GM18861 (cell line): Measurements from ENCODE around the gene IFIT1B.
A peak's percentile ranks its signal among the peaks of the same experiment; 100 is the strongest.
"Not testable (repeated sequence)": the region's sequence is repeated elsewhere in the genome, so short reads cannot be mapped to it uniquely, and the experiment has no call there.

ENCODE experiments used
- ATAC-seq: cut with Tn5 transposase; IDR thresholded peaks from one replicate; pipeline ENCODE4 v1.9.1; 2021; ENCODE audit not compliant: unreplicated experiment

Gene IFIT1B, protein sequence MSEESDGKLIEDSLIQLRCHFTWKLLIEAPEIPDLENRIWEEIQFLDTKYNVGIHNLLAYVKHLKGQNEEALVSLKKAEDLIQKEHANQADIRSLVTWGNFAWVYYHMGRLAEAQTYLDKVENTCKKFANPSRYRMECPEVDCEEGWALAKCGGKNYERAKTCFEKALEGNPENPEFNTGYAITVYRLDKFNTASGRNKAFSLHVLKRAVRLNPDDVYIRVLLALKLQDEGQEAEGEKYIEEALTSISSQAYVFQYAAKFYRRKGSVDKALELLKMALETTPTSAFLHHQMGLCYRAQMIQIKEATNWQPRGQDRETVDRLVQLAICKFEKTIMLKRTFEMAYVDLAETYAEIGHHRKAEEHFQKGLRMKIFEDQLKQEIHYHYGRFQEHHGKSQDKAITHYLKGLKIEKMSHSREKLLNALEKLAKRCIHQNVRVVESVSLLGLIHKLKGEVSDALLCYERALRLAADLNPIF

DNA sequence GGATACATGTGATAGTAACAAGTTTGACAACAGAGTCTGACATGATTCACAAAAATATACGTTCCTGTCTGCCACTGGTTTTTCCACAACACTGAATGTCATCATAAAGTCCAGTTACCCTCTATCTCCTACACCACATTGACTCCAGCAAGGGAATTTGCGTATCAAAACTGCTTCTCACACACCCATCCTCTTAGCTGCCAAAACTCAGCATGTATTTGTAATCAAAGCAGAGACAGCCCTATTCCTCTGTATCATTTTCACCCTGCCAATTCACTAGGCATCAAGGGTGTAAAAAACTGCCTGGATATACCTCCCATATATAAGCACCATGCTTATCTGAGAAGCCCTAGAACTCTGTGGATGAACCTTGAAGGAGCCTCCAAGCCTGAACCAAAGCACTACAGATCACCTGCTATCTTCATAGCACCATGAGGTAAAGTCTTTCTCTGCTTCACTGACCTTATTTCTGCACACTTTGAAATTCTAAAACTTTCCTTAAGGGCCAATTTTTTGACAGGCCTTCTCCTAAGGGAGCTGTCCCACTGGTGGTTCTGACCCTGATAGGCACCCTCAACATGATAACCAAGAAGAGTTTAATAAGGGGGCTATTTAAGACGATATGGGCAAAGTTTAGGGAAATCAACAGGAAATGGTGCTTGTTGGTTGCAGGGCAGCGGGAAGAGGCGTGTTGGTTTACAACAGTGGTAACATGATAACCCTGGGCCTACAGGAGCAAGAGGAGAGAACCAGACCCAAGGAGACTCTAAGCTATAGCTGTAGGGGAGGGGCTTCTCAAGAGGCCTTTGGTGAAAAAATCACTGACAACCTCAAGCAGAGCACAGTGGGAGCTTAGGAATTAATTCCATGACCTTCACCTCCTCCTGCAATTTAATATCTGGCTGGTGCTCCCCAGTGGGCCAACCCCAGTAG is at the start of gene IFIT1B:
IFIT1B (plus strand) TSS at position 352 of the 933 bp plus-strand sequence; CDS start at position 432, 80 bp downstream.
- no peak for ATAC-seq

DNA sequence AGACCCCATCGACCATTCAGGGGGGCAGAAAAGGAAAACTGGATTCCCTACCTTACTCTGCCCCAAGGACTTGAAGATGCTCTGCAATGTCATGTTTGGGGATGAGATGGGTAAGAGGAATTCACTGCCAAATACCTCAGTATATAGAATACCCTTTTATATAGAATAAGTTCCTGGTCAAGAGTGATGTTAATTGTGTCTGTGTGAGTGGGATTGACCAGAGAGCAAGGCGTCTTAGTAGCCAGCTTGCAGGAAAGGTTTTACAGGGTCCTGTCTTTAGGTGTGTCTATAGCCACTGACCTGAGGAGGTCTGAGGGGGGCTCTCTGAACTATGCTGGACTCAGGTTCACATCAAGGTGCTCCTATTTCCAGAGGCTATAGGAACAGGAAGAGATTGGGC is 48.7 kb upstream of the IFIT1B start:
- no peak for ATAC-seq

DNA sequence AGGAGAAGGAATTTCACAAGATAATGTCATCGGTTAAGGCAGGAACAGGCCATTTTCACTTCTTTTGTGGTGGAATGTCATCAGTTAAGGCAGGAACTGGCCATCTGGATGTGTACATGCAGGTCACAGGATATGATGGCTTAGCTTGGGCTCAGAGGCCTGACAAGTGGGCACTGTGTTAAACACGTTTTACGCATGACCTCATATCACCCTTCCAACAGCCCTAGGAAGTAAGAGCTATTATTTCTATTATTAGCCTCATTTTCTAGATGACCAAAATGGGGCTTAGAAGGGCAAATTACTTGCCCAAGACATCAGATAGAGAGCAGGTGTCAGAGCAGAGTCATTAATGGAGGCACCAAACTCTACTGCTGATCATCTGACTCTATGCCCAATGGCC is 47.8 kb upstream of the IFIT1B start:
- not testable (repeated sequence) for ATAC-seq

DNA sequence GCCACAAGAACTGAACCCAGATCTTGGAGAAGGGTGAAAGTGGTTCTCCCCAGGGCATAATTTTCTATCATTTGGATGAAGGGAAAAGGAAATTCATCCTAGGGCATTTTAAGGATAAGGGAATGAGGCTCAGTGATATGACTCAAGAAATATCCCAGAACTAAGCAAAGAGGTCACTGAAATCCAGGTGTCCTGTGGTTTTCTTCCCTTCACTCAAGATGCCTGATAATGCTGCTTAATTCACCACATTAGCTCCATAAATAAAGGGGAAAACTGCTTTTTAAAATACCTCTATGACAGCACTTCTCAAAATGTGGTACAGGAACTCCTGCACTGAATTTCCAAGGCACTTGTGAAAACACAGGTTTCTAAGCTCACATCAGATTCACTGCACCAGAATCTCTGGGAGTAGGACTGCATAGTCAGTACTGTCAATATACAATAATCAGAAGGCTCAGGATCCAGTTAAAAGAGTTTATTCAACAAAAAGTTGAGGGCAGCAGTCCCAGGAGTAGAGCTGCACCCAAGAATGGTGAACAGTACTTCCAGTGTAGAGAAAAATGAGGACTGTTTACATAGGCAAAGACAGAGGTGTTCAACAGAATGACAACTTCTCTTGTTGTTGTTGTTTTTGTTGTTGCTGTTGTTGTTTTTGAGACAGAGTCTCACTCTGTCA is 47.2 kb upstream of the IFIT1B start:
- ATAC-seq = no peak

DNA sequence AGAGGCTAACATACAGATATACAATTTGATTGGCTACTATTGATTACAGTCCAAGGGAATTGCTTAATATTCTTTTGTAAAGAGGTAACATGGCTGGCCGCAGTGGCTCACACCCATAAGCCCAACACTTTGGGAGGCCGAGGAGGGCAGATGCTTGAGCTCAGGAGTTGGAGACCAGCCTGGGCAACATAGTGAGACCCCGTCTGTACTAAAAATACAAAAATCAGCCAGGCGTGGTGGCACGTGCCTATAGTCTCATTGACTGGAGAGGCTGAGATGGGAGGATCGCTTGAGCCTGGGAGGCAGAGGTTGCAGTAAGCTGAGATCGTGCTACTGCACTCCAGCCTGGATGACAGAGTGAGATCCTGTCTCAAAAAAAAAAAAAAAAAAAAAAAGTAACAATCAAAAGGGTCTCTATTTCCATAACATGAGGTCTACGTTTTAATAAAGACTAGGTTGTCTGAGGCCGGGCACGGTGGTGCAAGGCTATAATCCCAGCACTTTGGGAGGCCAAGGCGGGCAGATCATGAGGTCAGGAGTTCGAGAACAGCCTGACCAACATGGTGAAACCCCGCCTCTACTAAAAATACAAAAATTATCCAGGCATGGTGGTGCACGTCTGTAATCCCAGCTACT is 46.3 kb upstream of the IFIT1B start:
- ATAC-seq = not testable (repeated sequence)

DNA sequence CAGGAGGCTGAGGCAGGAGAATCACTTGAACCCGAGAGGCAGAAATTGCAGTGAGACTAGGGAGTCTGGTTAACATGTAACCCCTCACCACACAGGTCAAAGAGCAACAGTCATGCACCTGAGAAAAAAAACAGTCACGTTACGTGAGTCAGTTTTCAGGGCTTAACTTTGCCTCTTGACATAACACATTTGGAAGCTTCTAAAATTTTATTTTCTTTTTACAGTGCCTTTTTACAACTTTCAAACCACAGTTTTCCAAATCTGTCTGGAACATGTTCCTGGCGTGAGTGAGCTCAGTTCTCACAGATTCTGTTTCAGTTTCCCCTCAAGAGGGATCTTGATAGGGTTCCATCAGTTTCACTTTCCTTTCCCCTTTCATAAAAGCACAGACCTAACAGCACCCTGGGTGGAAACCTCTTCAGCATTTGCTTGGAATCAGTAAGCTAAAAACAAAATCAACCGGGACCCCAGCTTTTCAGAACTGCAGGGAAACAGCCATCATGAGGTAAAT is 45.7 kb upstream of the IFIT1B start:
- peak; percentile 47 for ATAC-seq

DNA sequence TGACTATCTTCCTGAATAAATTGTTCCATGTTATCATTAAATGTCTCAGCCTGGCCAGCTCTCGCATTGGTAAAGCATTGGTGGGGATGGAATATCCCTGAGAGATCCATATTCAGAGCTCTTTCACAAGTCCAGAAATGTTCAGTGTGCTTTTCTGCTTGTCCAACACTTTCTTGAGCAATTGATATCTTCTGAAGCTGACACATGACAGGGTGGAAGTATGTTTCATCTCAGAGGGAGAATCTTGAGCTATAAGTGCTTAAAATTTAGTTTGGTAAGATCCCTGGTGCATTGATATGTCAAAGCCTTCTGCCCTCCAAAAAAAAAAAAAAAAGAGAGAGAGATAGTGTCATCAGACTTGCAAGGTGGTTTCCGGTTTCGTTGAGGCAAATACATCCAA is 42.6 kb upstream of the IFIT1B start:
- ATAC-seq = no peak

DNA sequence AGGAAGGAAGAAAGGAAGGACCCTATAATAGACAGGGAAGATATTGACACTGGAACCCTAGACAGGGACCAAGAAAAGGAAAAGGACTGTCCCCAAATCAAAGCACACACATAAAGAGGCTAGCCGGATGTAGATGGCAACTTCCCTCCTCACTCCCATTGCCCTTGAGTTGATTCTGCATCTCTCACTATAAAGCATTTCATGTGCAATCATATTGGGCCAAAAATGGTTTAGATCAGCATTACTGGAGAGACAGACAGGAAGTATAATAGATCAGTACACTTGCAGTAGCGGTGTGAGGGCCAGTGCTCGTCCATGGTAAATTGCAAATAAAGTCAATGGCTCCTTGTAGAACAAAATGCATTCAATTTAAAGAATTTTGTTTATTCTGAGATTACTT is 41.6 kb upstream of the IFIT1B start:
- ATAC-seq = no peak

DNA sequence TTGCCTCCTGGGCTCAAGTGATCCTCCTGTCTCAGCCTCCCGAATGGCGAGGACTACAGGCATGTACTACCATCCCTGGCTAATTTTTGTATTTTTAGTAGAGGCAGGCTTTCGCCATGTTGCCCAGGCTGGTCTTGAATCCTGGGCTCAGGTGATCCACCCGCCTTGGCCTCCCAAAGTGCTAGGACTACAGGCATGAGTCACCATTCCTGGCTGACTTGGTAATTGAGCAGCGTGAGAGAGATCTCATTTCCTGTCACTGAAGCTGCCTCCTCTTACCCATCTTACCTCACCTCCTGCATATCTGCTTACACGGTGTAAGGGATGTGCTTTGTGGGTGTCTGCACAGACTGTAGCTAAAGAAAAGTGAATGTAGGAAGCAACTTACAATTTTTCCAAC is 40.4 kb upstream of the IFIT1B start:
- no peak for ATAC-seq

DNA sequence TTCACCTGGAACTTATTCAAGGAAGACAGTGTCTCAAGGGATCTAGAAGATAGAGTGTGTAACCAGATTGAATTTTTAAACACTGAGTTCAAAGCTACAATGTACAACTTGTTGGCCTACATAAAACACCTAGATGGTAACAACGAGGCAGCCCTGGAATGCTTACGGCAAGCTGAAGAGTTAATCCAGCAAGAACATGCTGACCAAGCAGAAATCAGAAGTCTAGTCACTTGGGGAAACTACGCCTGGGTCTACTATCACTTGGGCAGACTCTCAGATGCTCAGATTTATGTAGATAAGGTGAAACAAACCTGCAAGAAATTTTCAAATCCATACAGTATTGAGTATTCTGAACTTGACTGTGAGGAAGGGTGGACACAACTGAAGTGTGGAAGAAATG is 39.1 kb upstream of the IFIT1B start:
- ATAC-seq = no peak

DNA sequence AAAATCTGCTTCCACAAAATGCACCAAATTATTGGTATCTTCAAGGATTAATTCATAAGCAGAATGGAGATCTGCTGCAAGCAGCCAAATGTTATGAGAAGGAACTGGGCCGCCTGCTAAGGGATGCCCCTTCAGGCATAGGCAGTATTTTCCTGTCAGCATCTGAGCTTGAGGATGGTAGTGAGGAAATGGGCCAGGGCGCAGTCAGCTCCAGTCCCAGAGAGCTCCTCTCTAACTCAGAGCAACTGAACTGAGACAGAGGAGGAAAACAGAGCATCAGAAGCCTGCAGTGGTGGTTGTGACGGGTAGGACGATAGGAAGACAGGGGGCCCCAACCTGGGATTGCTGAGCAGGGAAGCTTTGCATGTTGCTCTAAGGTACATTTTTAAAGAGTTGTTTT is 38.0 kb upstream of the IFIT1B start:
- ATAC-seq = no peak

DNA sequence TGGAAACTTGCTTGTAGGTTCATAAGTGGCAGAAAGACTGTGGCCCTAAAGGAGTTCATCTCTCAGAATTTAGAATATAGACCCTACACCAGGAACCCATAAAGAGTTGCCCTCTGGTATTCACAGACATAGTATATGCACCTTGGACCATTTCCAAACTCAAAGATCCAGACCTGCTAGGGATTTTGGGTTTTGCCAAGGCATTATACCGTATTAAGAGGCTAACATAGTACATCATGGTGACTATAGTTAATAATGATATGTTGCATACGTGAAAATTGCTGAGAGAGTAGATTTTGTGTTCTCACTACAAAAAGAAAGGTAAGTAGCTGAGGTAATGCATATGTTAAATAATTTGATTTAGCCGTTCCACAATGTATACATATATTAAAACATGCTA is 36.2 kb upstream of the IFIT1B start:
- no peak for ATAC-seq

DNA sequence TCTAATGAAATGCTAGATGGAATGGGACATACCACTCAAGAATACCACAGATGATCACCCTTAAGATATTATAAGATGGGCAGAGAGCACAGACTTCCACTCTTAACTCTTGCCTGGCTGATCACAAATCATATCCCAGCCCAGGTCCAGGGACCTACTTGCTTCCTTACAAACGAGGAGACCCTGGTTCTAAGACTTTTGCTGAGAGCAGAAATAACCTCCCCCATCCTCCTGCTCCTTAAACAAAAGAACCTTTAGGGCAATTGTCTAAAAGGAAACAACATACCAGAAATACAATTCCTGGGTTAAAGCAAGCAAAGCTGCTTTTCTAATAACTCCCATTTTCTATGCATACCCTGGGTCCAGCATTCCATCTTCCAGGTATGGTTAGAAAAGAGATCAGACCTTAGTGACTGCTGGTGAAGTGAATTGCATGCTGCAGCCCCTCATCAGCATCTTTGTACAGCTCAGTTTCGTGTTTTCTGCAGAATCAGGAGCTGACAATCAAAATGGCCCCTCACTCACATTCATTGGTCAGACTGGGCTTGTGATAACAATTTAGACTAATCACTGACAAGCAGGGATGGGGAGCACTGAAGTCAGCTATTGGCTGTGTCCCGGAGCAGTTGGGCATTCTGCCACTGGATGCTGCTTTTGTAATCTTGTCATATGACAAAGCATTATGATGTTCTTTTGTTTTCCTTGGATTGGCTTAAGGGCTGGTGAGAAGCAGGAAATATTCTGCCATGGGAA is 35.5 kb upstream of the IFIT1B start:
- no peak for ATAC-seq

DNA sequence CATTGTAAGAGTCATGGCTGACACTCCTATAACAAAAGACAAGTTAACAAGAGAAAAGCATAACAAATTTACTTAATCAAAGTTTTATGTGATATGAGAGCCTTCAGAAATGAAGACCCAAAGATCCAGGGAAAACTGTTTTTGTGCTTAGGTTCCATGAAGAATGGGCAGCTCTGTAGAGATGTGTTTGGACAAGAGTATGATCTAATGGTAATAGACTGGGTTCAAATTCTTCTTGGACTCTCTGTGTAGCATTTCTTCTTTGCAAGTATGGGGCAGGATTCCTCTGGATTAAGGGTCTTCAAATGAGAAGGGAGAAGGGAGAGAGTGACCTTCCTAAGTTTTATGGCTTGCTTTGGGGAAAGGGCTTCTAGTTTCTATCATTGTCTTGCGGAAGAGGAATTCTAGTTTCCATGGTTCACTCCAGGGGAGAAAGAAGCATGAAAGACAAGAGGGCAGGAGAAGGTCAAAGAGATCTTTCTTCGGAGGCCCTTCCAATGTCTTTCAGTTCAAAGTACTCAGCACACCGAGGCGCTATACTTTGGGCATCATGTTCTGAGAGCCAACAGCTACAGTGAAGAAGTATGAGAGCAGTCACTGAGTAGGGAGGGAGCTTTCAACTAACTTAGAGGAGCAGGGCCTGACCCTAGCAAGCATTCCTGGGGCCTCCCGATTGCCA is 34.6 kb upstream of the IFIT1B start:
- ATAC-seq = no peak

DNA sequence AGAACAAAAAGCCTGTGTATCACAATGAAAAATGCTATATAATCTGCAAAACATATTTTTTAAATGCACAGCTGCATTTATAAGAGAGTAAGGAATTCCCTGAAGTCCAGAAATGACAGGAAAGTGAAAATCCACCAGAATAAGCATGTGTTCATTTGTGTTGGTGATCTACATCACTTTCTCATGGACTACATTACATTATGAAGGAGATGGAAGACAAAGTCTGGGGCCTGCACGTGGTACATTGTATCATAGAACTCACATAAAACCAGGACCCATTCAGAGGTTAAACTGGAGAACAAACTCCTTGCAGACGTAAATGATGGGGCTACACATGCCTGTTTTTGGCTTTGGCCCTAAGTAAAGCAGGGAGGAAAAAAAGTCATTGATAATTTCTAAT is 33.7 kb upstream of the IFIT1B start:
- ATAC-seq = no peak

DNA sequence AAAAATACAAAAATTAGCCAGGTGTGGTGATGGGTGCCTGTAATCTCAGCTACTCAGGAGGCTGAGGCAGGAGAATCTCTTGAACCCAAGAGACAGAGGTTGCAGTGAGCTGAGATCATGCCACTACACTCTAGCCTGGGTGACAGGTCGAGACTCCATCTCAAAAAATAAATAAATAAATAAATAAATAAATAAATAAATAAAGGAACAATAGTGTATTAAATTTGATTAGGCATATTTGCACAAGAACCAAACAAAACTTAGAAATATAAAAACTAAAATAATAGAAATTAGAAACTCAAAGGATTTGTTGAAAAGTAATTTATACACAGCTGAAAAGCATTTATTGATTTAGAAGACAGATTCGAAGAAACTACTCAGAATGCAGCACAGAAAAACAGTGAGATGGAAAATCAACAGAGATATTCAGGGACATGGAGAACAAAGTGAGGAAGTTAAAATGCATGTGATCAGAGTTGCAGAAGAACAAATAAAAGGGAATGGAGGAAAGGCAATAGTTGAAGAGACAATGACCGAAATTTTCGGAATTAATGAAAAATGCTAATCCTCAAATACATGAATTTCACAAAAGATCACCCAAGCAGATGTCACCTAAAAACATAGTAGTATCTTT is 32.4 kb upstream of the IFIT1B start:
- no peak for ATAC-seq

DNA sequence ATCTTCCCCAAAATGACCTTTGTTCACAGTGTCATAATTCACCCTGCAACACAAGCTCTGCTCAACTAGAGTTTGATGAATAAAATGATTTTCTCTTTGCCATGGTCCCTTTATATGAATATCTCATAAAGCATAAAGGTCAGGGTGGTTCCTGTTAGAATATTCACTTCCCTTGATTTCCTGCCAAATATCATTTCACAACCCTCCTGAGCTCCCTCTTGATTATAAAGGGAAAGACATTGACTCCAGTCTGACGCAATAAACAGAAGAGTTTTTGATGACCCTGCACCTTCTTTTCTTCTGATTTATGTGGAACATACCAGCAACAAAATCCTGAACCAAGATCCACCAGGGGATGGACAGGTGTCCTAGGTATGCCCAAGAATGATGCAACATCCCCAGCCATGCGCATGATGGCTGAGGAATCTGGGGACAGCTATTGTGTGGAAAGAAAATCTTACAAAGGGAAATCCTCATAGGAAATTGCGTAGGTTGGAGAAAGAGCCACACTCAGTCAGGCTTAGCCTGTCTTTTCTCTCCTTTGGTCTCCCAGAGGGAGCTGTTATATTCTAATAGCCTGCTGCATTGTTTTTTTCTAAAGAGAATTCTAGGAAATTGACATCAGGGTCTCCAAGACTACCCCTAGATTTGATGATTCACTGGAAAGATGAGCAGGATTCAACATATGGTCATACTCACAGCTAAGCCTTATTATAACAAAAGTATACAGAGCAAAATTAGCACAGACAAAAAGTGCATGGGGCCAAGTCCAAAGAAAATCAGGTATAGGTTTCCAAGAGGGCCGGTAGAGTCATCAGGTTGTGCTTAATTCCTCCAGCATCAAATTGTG is 31.2 kb upstream of the IFIT1B start:
- no peak for ATAC-seq
